Right lobe of liver (tissue), 6 donors: ENCODE data around the gene RARS2. TPM values are rescaled to one million over a fixed set of nuclear protein-coding genes. Genes with fewer than 3 reads are reported as not detected.
A peak's percentile ranks its signal among the peaks of the same experiment; 100 is the strongest.

Experiments
- ATAC-seq, 4 donors: fragments of 200-7000 bp; cut with Tn5 transposase; one replicate each; pipeline ENCODE4 v1.9.1; 2020; ENCODE audit warnings: mild to moderate bottlenecking in 4 of 4, moderate library complexity in 4 of 4
- DNase-seq, 3 donors: peaks; one replicate each; pipeline ENCODE4 v3.0.0-alpha.2; 2020
- H3K27ac ChIP-seq, 3 donors: fragments of 200-600 bp; one replicate each; pipeline ENCODE4 v1.8.0; 2022
- H3K27me3 ChIP-seq, 2 donors: fragments of 200-600 bp; one replicate each; pipeline ENCODE4 v1.8.0; 2022
- H3K36me3 ChIP-seq, 4 donors: fragments of 200-600 bp; sonication (generic) in 1 of 4; one replicate each; pipeline versions ENCODE4 v1.5.1 to v1.8.0; 2017 to 2022; ENCODE audit warnings: control low read depth in 1 of 4
- H3K4me1 ChIP-seq, 4 donors: fragments of 200-600 bp; sonication (generic) in 1 of 4; one replicate each; pipeline versions ENCODE4 v1.5.1 to v1.8.0; 2017 to 2022; ENCODE audit warnings: control low read depth in 1 of 4
- H3K4me3 ChIP-seq, 3 donors: fragments of 200-600 bp; one replicate each; pipeline ENCODE4 v1.8.0; 2022
- H3K9me3 ChIP-seq, 4 donors: fragments of 200-600 bp; sonication (generic) in 1 of 4; one replicate each; pipeline versions ENCODE4 v1.5.1 to v1.8.0; 2017 to 2022; ENCODE audit warnings: control low read depth in 1 of 4
- CTCF ChIP-seq, 4 donors: fragments of 200-600 bp in 3 of 4; fragments of 450-650 bp in 1 of 4; IDR thresholded peaks; one replicate each; pipeline versions ENCODE4 v1.5.1 to v1.8.0; 2016 to 2022; ENCODE audit warnings: antibody characterized with exemption in 4 of 4, mild to moderate bottlenecking in 2 of 4
- POLR2A ChIP-seq: fragments of 450-650 bp; IDR thresholded peaks from one replicate; pipeline ENCODE4 v1.6.1; 2017; ENCODE audit warnings: antibody characterized with exemption, mild to moderate bottlenecking
- WGBS: methylation state at CpG from one replicate; pipeline ENCODE4 v1.1.6; 2018; ENCODE audit warnings: low coverage, low lambda C conversion rate; ENCODE audit not compliant: insufficient coverage; ENCODE audit errors: missing lambda C conversion rate; 5-methylcytosine and 5-hydroxymethylcytosine counted together
- intact Hi-C, 2 donors: fragments of 100-400 bp; cut with DNase I; formaldehyde crosslinking; loops; one replicate each; pipeline versions ENCODE4 v1.11.2 to v1.14.1; 2022
- total RNA-seq, 6 experiments: library from RNA; depleted of rRNA in 2 of 6; stranded (reverse); fragments of >200 nt in 2 of 6; fragmentation: NEBNext Ultra II Directional in 3 of 6; extraction: Animal tissue kit (Norgen Biotek cat#: 25700) in 3 of 6; gene quantifications; one replicate each; pipeline versions ENCODE4 v1.1.0 to v1.2.4, GENCODE V29; 2016 to 2023
- donor health status: DM: no; HTN: yes; CAD: no.
- donor health status: DM: no; HTN: no; CAD: no.
- donor health status: DM: no; HTN: no; CAD: no.
- donor health status: DM: no; HTN: yes; CAD: no.
- donor health status: DM: no; HTN: yes; CAD: no.

The RARS2 gene
- total RNA-seq, 6 experiments from 2014 or later, result 13.5 to 19.3 (median 14.6) TPM

- Histone ChIP-seq H3K36me3 (peaks cover 0 to 7% (median 3%) of the 10 kb centered on the region in 4 donors), H3K27me3 (no peaks in the 10 kb centered on the region), H3K4me1 (peaks cover 0 to 4% (median 0%) of the 10 kb centered on the region in 4 donors), H3K4me3 (no peak overlapping the region), H3K27ac (peak overlapping the region in 1 of 3 donors; percentile 31), H3K9me3 (no peaks in the 10 kb centered on the region)
- no peak for DNase-seq
- no peak for TF ChIP-seq POLR2A
- 93% methylated on average over 5 of the region's 5 CpGs for WGBS
- intact Hi-C loops, result no loop called here
- ATAC-seq, result no peak
Observed at GRCh38 chr6:87573307-87574024, 16.3 kb downstream of the RARS2 start.

- Histone ChIP-seq H3K9me3 (no peaks in the 10 kb centered on the region), H3K27ac (no peak overlapping the region), H3K4me3 (no peak overlapping the region), H3K27me3 (no peaks in the 10 kb centered on the region), H3K4me1 (peaks cover 0 to 4% (median 0%) of the 10 kb centered on the region in 4 donors), H3K36me3 (peaks cover 0 to 9% (median 3%) of the 10 kb centered on the region in 4 donors)
- intact Hi-C loops, result no loop called here
- no peak for ATAC-seq
- no peak for DNase-seq
- TF ChIP-seq CTCF (IDR thresholded peaks at IDR 0.05) (no peak), POLR2A (no peak)
- WGBS, result 81% methylated on average over 3 of the region's 3 CpGs
Observed at GRCh38 chr6:87572883-87573282, 16.9 kb downstream of the RARS2 start.

GRCh38 chr6:87572021-87572420 lies 17.8 kb downstream of the RARS2 start:
- DNase-seq, result no peak
- Histone ChIP-seq H3K27me3 (no peaks in the 10 kb centered on the region), H3K9me3 (no peaks in the 10 kb centered on the region), H3K4me1 (peaks cover 0 to 4% (median 0%) of the 10 kb centered on the region in 4 donors), H3K36me3 (peaks cover 0 to 9% (median 3%) of the 10 kb centered on the region in 4 donors), H3K27ac (no peak overlapping the region), H3K4me3 (no peak overlapping the region)
- intact Hi-C loops, result no loop called here
- ATAC-seq, result no peak
- TF ChIP-seq CTCF (IDR thresholded peaks at IDR 0.05) (no peak), POLR2A (no peak)
- WGBS, result 62% methylated on average over 4 of the region's 4 CpGs

GRCh38 chr6:87561017-87561416 lies 28.8 kb downstream of the RARS2 start:
- peaks cover 0 to 41% (median 9%) of the 10 kb centered on the region in 4 donors for H3K36me3 ChIP-seq
- H3K4me1 ChIP-seq, result no peaks in the 10 kb centered on the region
- H3K27me3 ChIP-seq, result no peaks in the 10 kb centered on the region
- no peaks in the 10 kb centered on the region for H3K9me3 ChIP-seq
- intact Hi-C loops, result no loop called here
- no peak for DNase-seq
- WGBS, result 100% methylated on average over 1 of the region's 1 CpG
- no peak overlapping the region for H3K27ac ChIP-seq
- TF ChIP-seq POLR2A (no peak), CTCF (IDR thresholded peaks at IDR 0.05) (no peak)
- ATAC-seq, result no peak
- H3K4me3 ChIP-seq, result no peak overlapping the region

- DNase-seq (no peak), ATAC-seq (no peak)
- Histone ChIP-seq H3K27me3 (no peaks in the 10 kb centered on the region), H3K27ac (no peak overlapping the region), H3K4me3 (no peak overlapping the region), H3K9me3 (no peaks in the 10 kb centered on the region), H3K4me1 (peaks cover 0 to 2% (median 0%) of the 10 kb centered on the region in 4 donors), H3K36me3 (peaks cover 0 to 45% (median 10%) of the 10 kb centered on the region in 4 donors)
- no peak for TF ChIP-seq CTCF (IDR thresholded peaks at IDR 0.05)
- TF ChIP-seq POLR2A, result no peak
- intact Hi-C loops, result no loop called here
Observed at GRCh38 chr6:87558446-87558845, 31.3 kb downstream of the RARS2 start.
